Fibroblast of lung (primary cell): Measurements from ENCODE around the gene TGFB2. TPM values are rescaled to one million over a fixed set of nuclear protein-coding genes. Genes with fewer than 3 reads are reported as not detected.

Experiments
- DNase-seq, 2 donors: peaks; one replicate each; pipeline versions ENCODE4 v3.0.0 to v3.0.0-alpha.2; 2010; ENCODE audit warnings: low read depth in 2 of 2
- H2AFZ ChIP-seq: 2 replicates; pipeline ENCODE4 v1.5.1; 2012; ENCODE audit warnings: low read length, control low read depth, inconsistent platforms
- H3K27ac ChIP-seq: 2 replicates; pipeline ENCODE4 v1.5.1; 2011; ENCODE audit warnings: low read length, control low read depth; ENCODE audit not compliant: insufficient read depth
- H3K27me3 ChIP-seq: 2 replicates; pipeline ENCODE4 v1.5.1; 2011; ENCODE audit warnings: mild to moderate bottlenecking, low read length; ENCODE audit not compliant: control insufficient read depth, insufficient read depth
- H3K36me3 ChIP-seq: 2 replicates; pipeline ENCODE4 v1.5.1; 2011; ENCODE audit warnings: low read length; ENCODE audit not compliant: control insufficient read depth, insufficient read depth
- H3K4me1 ChIP-seq: 2 replicates; pipeline ENCODE4 v1.5.1; 2011; ENCODE audit warnings: low read length; ENCODE audit not compliant: control insufficient read depth, insufficient read depth; ENCODE audit errors: extremely low read depth
- H3K4me2 ChIP-seq: 2 replicates; pipeline ENCODE4 v1.5.1; 2011; ENCODE audit warnings: low read length, control low read depth; ENCODE audit not compliant: insufficient read depth; ENCODE audit errors: extremely low read depth
- H3K4me3 ChIP-seq, 4 experiments: fragments of 200-600 bp in 1 of 4; sonication (generic) in 1 of 4; replicated peaks in 1 of 4; 2 replicates each; pipeline ENCODE4 v1.5.1; 2011 to 2016; ENCODE audit warnings: low read length in 4 of 4, low read depth in 3 of 4, mild to moderate bottlenecking in 3 of 4, control low read depth in 2 of 4, inconsistent platforms in 1 of 4, mixed read lengths in 1 of 4; ENCODE audit not compliant: insufficient read depth in 1 of 4; ENCODE audit errors: control extremely low read depth in 1 of 4
- H3K79me2 ChIP-seq: 2 replicates; pipeline ENCODE4 v1.5.1; 2012; ENCODE audit warnings: mild to moderate bottlenecking, low read length, inconsistent platforms; ENCODE audit not compliant: control insufficient read depth, insufficient read depth
- H3K9ac ChIP-seq: 2 replicates; pipeline ENCODE4 v1.5.1; 2011; ENCODE audit warnings: mild to moderate bottlenecking, low read length, control low read depth; ENCODE audit not compliant: insufficient read depth
- H3K9me3 ChIP-seq: 2 replicates; pipeline ENCODE4 v1.5.1; 2012; ENCODE audit warnings: low read depth, low read length; ENCODE audit not compliant: control insufficient read depth, insufficient read depth
- H4K20me1 ChIP-seq: 2 replicates; pipeline ENCODE4 v1.5.1; 2011; ENCODE audit warnings: low read length; ENCODE audit not compliant: control insufficient read depth, insufficient read depth; ENCODE audit errors: extremely low read depth
- CTCF ChIP-seq, 2 donors: IDR thresholded peaks in 1 of 2; conservative IDR thresholded peaks in 1 of 2; 1 replicate in 1 of 2; 2 replicates in 1 of 2; pipeline ENCODE4 v1.5.1; 2011 to 2012; ENCODE audit warnings: low read length in 2 of 2, control low read depth in 1 of 2, inconsistent platforms in 1 of 2, low read depth in 1 of 2, mild to moderate bottlenecking in 1 of 2
- EZH2 ChIP-seq: IDR thresholded peaks from 2 replicates; pipeline ENCODE4 v1.5.1; 2012; ENCODE audit warnings: low read length, control low read depth, mild to moderate bottlenecking; ENCODE audit errors: missing control alignments
- polyA plus RNA-seq, 2 donors: library from polyadenylated mRNA; depleted of rRNA in 1 of 2; stranded (reverse) in 1 of 2; unstranded in 1 of 2; fragments of >200 nt; gene quantifications; 2 replicates each; pipeline ENCODE4 v1.2.1, GENCODE V29; 2011 to 2012; ENCODE audit warnings: missing spikeins in 1 of 2
- total RNA-seq: library from RNA; depleted of rRNA; stranded (reverse); fragments of >200 nt; gene quantifications from 2 replicates; pipeline ENCODE4 v1.2.1, GENCODE V29; 2014

TGFB2 gene
- total and polyA plus RNA-seq, 2 donors (not counting 1 experiment from before 2014, with no cell fraction given), result 13.9 to 29.1 TPM

GRCh38 chr1:218297867-218298266 lies 47.3 kb upstream of the TGFB2 start:
- H3K9ac ChIP-seq, result no peak overlapping the region
- peak in 1 of 2 donors; percentile 6 for DNase-seq
- TF ChIP-seq CTCF (conservative IDR thresholded peaks at IDR 0.05 in 1 of 2, IDR thresholded peaks at IDR 0.05 in 1 of 2; ENCODE audit: low read depth in 1 of 2, low read length in 2 of 2) (no peak), EZH2 (no peak)
- no peaks in the 10 kb centered on the region for H3K36me3 ChIP-seq
- H2AFZ ChIP-seq, result no peak overlapping the region
- H3K4me3 ChIP-seq, result no peak overlapping the region
- peaks cover 5% of the 10 kb centered on the region for H3K79me2 ChIP-seq
- peaks cover 3% of the 10 kb centered on the region for H3K4me1 ChIP-seq
- H3K27ac ChIP-seq, result no peak overlapping the region
- H3K9me3 ChIP-seq, result no peaks in the 10 kb centered on the region
- H3K27me3 ChIP-seq, result no peaks in the 10 kb centered on the region
- H4K20me1 ChIP-seq, result no peaks in the 10 kb centered on the region
- no peak overlapping the region for H3K4me2 ChIP-seq

- TF ChIP-seq EZH2 (no peak), CTCF (conservative IDR thresholded peaks at IDR 0.05 in 1 of 2, IDR thresholded peaks at IDR 0.05 in 1 of 2; ENCODE audit: low read depth in 1 of 2, low read length in 2 of 2) (no peak)
- H3K9ac ChIP-seq, result no peak overlapping the region
These were observed 46.7 kb upstream of the TGFB2 start for GRCh38 chr1:218298398-218298797.

GRCh38 chr1:218299416-218299815 lies 45.7 kb upstream of the TGFB2 start:
- Histone ChIP-seq H3K4me3 (no peak overlapping the region), H3K79me2 (peaks cover 2% of the 10 kb centered on the region), H3K9ac (no peak overlapping the region), H3K4me2 (no peak overlapping the region), H3K27me3 (no peaks in the 10 kb centered on the region), H2AFZ (no peak overlapping the region), H3K9me3 (no peaks in the 10 kb centered on the region), H3K36me3 (no peaks in the 10 kb centered on the region), H3K27ac (no peak overlapping the region), H3K4me1 (no peaks in the 10 kb centered on the region), H4K20me1 (no peaks in the 10 kb centered on the region)
- TF ChIP-seq CTCF (conservative IDR thresholded peaks at IDR 0.05 in 1 of 2, IDR thresholded peaks at IDR 0.05 in 1 of 2; ENCODE audit: low read depth in 1 of 2, low read length in 2 of 2) (peak; percentile 56 to 65), EZH2 (no peak)
- peak; percentile 65 to 78 for DNase-seq

More at GRCh38 chr1:218298398-218298797, 46.7 kb upstream of the TGFB2 start:
- H3K27ac ChIP-seq, result no peak overlapping the region
- H3K36me3 ChIP-seq, result no peaks in the 10 kb centered on the region
- no peaks in the 10 kb centered on the region for H3K27me3 ChIP-seq
- no peak for DNase-seq
- H3K4me1 ChIP-seq, result peaks cover 3% of the 10 kb centered on the region
- peaks cover 5% of the 10 kb centered on the region for H3K79me2 ChIP-seq
- H3K4me3 ChIP-seq, result no peak overlapping the region
- H2AFZ ChIP-seq, result no peak overlapping the region
- no peak overlapping the region for H3K4me2 ChIP-seq
- no peaks in the 10 kb centered on the region for H3K9me3 ChIP-seq
- H4K20me1 ChIP-seq, result no peaks in the 10 kb centered on the region
